C4-2B (cell line): ENCODE results near the gene ATP1B1.

Experiments
- H3K27ac ChIP-seq: fragments of 450-650 bp; 2 replicates; pipeline ENCODE4 v1.5.1; 2017
- ZFX ChIP-seq: fragments of 450-650 bp; IDR thresholded peaks from 2 replicates; pipeline ENCODE4 v1.6.1; 2017
- TF ChIP-seq, protein P1 (sequence below): fragments of 450-650 bp; conservative IDR thresholded peaks from 2 replicates; pipeline ENCODE4 v1.5.1; 2017; ENCODE audit warnings: mild to moderate bottlenecking

The ATP1B1 gene

DNA sequence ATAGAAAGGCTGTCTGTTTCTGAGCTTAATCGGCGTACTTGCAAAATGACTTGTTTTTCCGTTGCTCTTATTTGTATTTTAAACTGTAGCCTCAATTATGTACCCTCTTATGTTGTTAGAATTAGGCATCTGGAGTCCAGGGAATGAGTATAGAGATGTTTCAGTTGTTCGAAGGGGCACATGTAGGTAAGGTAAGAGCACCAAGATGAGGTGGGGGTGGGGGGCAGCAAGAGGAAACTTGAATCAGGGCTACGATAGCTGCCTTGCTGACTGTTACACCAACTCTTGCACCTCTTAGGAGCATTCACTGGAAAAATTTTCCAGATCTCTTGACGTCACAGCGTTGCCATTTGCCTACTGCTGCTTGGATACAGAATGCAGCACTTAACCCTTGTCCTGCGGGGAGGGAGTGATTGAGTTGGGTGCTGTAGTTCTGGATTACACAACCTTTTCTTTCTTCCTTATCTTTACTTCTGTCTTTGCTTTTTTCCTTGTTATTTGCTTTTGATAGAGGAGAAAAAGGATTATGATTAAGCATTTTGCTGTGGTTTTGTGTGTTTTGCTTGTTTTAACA, 3.2 kb downstream of the ATP1B1 start:
- TF ChIP-seq, protein P1, sequence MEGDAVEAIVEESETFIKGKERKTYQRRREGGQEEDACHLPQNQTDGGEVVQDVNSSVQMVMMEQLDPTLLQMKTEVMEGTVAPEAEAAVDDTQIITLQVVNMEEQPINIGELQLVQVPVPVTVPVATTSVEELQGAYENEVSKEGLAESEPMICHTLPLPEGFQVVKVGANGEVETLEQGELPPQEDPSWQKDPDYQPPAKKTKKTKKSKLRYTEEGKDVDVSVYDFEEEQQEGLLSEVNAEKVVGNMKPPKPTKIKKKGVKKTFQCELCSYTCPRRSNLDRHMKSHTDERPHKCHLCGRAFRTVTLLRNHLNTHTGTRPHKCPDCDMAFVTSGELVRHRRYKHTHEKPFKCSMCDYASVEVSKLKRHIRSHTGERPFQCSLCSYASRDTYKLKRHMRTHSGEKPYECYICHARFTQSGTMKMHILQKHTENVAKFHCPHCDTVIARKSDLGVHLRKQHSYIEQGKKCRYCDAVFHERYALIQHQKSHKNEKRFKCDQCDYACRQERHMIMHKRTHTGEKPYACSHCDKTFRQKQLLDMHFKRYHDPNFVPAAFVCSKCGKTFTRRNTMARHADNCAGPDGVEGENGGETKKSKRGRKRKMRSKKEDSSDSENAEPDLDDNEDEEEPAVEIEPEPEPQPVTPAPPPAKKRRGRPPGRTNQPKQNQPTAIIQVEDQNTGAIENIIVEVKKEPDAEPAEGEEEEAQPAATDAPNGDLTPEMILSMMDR = no peak
- no peak for TF ChIP-seq ZFX
- peak overlapping the region; percentile 93 for H3K27ac ChIP-seq

DNA sequence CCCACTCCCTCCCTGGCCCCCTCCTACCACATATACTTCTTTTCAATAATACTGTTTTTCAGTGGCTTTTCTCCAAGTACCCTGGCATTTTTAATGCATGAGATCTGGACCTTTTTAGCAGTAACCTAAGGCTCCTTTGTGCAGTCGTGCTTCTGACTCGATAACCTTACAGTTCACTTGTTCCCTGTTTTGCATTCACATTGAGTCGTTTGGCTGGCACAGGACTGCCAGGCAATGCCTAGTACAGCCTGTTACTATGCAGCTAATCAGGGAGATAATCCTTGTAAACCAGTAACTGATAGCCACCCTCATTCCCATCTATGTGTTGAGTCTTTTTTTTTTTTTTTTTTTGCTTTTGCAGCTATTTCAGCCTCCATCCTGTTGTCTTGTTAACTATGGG, 3.7 kb downstream of the ATP1B1 start:
- peak overlapping the region; percentile 93; the same call in 1 of the 2 replicates for H3K27ac ChIP-seq
- TF ChIP-seq ZFX = no peak
- TF ChIP-seq, protein P1 = no peak

DNA sequence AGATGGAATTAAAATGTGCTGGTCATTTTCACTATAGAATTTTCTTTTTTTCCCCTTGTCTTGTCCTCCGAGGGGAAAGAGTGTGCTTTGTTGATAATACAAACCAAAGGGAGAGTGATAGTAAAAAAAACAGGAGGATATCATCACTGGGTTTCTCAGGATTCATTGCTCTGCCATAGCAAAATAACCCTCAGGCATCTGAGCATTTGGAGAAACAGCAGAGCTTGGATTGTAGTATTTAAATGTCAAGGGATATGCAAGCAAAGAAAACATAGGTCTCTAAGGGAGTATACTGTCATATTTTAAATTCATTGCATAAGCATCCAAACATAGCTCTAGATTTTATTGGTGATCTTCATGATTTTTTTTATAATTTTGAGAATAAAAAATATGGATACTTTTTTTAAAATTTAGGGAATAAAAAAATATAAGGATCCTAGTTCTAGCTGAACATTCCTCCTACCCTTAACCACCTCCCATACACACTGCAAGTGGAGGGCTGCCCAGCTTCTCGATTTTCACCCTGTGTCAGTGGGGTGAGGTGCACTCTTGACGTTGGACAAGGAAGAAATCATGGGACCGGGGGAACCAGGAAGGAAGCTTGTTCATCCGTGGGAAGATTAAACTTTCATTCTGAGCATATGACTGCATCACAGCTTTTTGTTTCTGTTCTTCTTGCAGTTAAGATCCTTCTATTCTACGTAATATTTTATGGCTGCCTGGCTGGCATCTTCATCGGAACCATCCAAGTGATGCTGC, 4.4 kb downstream of the ATP1B1 start:
- TF ChIP-seq, protein P1 = no peak
- no peak for TF ChIP-seq ZFX
- H3K27ac ChIP-seq = no peak overlapping the region

DNA sequence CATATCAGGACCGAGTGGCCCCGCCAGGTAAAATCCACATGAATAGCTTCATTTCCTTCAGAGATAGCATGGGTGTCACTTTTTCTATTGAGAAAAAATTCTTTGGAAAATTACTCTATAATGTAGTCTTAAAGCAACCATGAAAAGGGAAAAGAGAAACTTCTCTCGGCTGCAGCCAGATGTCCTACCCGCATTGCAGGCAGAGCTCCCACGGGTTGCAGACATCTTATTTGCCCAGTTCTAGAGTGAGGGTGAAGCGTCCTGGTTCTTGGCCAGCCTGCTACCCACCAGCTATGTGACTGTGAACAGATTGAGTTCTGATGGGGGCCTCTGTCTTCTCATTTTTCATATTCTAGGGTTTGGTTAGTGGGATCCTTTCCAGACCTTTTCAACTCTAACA, 5.0 kb downstream of the ATP1B1 start:
- H3K27ac ChIP-seq = no peak overlapping the region
- no peak for TF ChIP-seq ZFX
- TF ChIP-seq, protein P1 = no peak

DNA sequence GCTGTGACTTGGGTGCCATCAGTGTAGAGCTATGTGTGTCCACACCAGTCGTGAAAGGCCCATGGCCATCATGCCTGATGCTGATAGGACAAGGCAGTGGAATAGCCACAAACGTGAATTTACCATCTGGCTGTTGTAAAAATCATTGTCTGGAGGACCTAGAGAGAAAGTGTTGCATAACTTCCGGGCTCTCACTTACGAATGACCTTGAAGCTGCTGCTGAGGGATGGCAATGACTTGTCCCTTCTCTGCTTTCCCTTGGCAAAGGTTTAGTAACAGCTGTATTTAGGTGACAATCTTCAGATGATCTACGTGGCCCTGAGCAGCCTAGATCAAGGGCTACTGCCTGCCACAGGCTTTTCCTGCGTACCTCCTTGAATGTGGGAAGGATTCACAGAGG, 5.8 kb downstream of the ATP1B1 start:
- no peak overlapping the region for H3K27ac ChIP-seq
- TF ChIP-seq, protein P1 = no peak
- no peak for TF ChIP-seq ZFX

DNA sequence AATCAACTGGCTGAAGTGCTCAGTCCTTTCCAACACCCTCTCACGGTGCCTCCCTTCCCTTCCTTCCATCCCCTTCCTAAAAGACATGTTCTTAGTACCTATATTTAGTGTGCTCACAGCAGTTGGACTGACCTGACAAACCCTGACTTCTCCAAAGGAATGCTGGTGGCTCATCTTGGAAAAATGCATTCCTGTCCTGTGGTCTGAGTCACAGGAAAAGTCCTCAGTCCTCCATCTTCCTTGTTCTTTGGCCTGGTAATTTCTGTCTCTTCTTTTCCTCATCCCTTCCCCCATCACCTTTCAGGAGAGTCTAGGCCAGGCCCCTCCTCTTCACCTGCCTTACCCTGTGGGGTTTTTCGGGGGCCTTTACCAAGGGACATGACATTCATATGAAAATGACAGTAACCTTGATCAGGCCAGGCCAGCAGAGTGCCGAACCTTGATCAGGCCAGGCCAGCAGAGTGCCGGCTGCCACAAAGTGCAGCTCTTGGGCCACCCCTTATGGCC, 7.2 kb downstream of the ATP1B1 start:
- TF ChIP-seq, protein P1 = no peak
- TF ChIP-seq ZFX = no peak
- H3K27ac ChIP-seq = no peak overlapping the region

DNA sequence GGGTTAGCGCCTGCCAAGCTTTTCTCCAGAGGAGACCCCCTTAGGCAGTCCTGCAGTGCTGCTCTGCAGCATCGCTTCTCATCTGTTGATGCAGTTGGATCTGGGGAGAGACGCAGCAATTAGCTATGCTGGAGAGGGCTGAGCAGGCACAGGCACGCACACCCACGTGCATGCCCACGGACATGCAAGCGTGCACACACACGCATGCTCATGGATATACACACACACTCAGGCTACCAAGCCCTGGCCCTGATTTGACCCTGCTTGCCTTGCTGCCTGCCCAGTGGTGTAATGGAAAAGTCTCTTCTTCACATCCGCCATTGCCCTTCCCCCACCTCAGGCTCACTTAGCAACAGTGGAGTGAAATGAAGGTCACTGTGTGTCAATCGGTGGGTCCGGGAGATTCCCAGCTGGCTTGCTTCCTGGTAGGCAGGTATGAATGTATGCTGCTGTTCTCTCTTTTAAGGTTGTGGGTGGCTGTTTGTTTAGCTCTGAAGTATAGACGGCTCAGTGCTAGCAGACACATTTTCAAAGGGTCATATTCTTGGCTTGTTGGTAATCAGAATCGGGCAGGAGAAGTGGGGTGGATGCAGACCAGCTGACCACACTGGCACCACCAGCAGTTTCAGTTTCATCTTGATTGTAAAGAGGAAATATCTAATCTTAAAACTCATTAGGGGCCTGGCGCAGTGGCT, 9.5 kb downstream of the ATP1B1 start:
- TF ChIP-seq ZFX = no peak
- TF ChIP-seq, protein P1 = no peak
- H3K27ac ChIP-seq = no peak overlapping the region
